ENCODE data around the gene ZNF692.

ZNF692 gene

GRCh38 chr1:248824301-248824700 lies 34.6 kb downstream of the ZNF692 start:
- no peak for DNase-seq

DNA sequence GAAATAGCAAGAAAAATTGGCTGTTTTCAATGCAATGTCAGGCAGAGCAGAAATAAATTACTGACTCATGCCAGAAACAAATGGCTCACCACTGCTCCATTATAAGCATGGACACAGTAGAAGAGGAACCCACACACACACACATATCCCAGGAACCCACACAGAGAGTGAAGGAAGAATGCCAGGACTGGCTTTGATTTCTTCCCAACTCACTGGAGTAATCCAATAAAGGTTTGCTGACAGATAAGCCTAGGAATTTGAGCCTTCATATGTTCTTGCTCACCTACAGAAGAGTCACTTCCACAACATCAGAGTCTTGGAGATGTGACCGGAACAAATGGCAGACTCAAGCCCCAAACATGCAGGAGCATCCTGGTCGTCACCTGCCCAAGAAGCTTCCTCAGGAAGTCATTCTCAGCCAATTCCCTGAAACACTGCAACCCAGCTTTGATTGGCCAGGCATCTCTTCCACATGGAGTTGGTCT lies 35.3 kb downstream of the ZNF692 start:
- DNase-seq = no peak

DNA sequence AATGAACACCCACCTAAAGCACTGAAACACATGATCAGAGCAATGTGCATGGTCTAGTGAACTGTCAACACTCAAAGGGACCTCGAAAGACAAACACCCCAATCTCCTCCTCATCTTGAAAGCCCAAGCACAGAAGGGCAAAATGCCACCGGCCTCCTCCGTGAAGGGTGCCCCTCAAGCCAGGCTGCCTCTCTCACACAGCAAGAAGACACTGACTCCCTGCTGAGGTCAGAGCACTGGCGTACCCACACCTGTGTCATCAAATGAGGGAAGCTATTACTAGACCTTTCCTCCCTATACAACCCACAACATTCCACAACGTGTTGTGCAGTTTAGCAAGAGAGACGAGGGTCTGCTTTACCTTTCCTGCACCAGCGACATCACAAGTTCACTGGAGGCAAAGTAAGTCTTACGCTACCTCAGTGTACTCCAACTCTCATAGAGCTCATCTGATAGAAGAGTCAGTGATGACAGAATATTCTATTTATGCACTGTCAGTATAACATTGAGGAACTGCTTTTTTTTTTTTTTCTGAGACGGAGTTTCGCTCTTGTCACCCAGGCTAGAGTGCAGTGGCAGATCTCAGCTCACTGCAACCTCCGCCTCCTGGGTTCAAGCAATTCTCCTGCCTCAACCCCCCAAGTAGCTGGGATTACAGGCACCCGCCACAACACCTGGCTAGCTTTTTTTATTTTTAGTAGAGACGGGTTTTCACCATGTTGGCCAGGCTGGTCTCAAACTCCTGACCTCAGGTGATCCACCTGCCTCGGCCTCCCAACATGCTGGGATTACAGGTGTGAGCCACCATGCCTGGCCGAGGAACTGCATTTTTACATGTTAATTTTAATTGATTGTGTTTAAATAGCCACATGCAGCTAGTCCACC lies 36.5 kb downstream of the ZNF692 start:
- DNase-seq = no peak

GRCh38 chr1:248821641-248822040 lies 37.2 kb downstream of the ZNF692 start:
- DNase-seq = no peak

DNA sequence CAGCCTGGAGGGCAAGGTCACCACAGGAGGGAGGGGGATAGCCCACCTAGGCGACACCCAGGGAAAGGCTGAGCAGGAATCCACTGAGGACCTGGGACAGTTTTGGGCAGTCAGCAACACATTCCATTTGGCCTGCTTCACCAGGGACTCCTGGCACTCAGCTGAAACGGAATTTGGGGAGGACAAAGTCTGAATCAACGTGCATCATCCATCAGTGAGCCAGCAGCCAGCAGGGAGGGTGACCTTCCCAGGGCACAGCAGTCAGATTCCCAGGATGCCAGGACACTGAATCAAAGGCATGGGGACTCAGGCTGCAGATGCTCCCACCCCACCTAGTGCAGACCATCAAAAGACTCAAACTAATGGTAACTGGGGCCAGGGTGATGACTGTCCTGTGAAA lies 37.8 kb downstream of the ZNF692 start:
- no peak for DNase-seq

- DNase-seq = no peak
These were observed 38.8 kb downstream of the ZNF692 start for GRCh38 chr1:248820041-248820585.

DNA sequence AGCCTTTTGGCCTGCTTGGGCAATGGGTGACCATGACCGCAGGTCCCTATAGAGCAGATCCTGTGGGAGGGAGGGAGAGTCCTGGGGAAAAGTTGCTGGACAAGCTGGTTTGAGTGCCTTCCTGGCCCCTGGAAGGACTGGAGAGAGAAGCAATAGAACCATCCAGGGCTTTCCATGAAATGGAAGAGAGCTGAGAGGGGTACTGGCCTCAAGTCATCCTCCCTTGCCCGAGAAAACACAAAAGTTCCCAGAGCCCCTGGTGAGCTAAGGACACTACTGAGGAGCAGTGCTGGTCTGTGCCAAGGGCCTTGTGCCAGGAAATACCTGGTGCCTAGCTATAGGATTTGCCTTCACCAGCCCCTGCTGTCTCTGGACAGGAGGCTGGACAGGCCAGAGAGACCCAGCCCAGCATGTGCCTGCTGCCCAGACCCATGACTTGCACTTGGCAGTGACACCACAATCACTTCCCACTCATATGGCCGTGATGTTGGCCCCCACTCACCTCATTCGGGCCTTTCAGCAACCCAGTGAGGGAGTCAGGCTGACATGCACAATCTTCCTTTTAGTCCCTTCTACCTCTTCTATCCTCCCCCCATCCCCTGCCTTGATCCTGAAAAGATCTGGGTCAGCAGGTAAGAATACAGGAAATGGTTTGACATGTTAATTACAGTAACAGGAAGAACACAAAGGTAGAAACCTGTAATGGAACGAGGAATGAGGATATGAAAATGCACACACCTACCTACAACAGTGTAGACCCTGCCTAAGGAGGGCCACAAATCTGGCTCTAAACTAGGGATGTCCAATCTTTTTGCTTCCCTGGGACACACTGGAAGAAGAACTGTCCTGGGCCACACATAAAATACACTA lies 40.1 kb downstream of the ZNF692 start:
- DNase-seq = no peak

DNA sequence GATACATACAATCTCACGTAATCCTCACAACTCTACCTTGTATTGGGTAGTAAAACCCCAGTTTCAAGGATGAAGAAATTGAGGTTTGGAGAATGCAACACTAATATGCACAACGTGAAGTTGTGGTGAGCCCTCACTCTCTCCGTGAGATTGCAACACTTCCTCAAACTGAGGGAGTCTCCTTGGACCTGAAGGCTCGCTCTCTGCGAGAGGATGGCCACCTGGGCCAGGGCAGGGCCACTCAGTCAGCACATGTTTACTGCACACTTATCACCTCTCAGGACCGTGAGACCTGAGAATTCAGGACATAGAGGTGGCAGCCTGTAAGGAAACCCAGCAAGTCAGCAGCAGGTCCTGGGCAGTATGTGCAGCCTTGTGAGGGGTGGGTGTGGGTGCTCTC lies 41.8 kb downstream of the ZNF692 start:
- no peak for DNase-seq

DNA sequence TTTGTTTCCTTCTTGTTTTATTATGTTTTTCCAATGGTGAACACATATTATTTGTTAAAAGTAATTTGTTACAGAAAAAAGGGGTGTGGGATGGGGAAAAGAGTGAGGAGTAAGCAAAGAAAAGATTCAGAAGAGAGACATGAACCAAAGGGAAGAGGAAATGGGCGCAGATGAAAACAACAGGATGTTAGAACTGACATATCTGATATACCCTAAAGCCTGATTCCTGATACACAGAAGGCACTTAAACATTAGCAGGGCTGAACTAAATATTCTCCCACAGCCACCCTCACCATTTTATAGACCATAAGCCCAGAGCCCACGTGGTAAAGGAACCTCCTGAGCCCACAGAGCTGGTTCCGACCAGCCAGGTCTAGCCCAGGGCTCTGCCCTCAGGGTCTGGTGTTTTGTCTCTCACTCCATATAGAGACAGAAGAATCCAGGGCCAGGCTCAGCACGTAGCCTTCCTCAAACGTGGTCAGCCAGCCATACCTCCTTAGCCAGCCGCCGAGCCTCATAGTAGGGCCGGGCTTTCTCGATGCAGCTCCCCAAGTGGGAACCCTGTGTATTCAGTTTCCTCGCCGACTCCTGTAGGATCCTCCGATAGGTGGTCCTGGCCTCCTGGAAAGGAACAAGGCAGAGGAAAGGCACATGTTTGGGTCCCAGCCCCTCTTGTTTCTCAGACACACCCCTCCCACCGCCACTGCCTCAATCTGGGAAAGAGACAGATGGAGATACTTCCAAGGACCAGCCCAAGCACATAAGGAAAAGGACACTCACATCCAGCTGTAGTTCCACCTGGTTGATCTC lies 42.6 kb downstream of the ZNF692 start:
- DNase-seq = no peak

GRCh38 chr1:248815407-248816034 lies 43.4 kb downstream of the ZNF692 start:
- DNase-seq = no peak

DNA sequence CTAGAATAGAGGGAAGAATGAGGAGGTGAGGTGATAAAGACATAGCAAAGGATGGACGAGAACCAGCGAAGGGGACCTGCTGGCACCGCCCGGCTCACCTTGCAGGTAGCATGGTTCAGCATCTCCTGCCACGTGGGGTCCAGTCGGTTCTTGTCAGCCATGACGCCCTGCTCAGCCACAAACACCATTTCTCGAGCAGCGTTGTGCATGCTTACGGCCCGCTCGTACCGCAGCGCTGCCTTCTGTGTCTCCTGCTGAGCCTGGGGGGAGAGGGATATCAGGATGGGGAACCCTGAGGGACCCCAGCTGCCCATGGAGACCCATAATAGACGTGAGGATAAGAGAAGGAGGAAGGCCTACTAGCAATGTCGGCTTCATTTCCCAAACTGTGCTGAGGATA lies 44.5 kb downstream of the ZNF692 start:
- no peak for DNase-seq

DNA sequence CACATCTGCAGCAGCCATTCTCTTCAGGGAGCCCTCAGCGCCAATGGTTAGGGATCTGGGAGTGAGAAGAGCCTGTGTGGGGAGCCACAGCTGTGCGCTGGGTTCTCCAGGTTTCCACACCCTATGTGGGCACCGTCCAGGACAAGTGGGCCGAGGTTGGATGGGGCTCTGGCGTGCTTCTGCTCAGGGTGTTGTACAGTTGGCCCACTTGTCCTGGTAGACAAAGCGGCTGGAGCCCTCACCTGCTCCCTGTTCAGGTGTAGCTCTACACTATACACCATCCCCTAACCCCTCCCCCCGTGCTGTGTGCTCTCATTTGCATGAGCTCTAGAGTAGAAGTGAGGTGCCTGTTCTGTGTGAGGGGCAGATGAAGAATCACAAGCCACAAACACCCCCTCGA lies 45.3 kb downstream of the ZNF692 start:
- no peak for DNase-seq

- DNase-seq = no peak
These were observed 46.0 kb downstream of the ZNF692 start for GRCh38 chr1:248812736-248813425.

DNA sequence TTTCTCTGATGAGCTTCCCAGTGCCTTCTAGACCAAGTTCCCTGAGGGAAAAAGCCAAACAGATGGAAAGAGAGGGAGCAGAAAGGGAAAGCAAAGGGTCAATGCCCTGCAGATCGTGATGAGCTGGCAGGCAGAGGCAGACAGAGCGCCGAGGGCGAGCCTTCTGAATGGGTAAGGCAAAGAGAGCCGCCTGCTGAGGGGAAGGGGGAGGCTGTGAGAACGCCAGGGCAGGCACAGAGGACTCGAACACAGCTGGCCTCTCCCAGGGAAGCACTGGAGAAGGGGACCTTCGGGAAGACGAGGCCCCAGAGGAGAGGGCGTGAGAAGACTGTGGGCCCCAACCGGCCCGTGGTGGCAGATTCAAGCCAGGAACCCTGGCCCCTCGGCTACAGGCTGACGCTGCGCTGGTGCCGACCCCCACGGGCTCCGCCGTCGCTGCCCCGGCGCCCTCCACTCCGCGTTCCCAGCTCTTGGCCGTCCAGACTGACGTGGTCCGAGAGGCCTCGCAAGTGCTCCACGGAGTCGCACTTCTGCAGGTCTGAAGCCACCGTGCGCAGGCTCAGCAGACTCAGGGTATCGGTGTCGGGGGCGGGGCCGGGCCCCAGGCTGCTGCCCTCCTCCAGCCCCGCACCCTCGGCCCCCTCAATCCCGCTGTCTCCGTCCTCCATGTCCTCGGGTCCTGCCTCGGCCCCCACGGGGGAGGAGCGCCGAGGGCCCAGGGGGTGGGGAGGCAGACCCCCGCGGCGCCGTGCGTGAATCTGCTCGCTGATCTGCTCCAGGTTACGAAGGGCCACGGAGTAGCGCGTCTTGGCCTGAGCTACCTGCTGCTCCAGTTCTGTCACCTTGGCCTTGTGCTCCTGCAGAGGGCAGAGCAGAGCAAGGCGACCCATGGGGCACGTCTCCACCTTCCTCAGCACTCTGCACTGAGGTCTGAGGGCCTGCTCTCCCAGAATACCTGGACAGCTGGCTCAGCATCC lies 47.1 kb downstream of the ZNF692 start:
- DNase-seq = no peak

DNA sequence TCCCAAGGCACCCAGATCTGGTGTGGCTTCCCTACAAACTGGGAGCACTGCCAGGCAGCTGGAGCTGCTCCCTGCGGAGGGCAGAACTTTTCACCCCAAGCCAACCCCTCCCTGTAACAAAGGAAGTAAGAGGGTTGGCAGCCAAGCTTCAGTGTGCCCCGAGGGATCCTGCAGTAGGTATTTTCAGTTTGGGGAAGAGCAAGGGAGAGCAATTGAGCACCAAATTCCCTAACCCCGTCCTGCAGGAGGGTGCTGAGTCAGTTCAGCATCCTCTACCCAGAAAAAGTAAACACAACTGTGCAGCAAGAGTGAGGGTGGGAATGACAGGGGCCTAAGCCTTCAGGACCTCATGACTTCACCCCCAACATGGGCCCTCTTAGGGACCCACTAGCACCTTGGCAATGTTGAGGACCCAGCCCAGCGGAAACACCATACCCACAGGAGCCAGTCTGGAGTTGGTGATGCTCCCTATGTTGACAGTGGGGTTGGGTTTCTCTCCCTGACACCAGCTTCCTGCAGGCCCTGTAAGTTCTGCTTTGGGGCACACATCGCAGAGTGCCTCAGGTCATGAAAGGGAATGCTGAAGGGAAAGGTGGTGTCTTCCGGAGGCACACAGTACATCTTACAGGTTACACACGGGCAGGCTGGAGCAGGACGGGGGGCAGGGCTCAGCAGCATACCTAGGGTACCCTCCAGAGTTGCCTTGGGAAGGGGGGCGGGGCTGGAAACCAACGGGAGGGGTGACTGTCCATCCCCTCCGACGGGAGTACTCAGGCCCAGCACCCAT lies 48.0 kb downstream of the ZNF692 start:
- no peak for DNase-seq

- DNase-seq = no peak
These were observed 48.7 kb downstream of the ZNF692 start for GRCh38 chr1:248810000-248810726.

DNA sequence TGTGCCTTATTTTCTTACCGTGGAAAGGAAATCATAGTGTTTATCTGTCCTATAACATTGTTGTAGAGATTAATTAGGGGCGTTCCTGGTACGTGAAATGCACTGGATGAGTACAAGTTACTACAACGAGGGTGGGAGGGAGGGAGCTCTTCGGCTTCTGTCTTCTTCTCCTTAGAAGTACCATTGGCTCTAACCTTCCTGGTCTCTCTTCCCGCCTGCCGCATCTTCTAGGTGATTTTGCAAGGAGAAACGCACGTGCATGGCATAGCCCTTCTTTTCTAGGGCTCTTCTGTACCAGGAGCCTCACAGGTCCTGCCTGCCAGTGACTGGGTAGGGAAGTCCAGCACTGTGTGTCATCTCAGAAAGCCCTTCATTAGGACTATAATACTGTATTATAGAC lies 50.0 kb downstream of the ZNF692 start:
- no peak for DNase-seq

DNA sequence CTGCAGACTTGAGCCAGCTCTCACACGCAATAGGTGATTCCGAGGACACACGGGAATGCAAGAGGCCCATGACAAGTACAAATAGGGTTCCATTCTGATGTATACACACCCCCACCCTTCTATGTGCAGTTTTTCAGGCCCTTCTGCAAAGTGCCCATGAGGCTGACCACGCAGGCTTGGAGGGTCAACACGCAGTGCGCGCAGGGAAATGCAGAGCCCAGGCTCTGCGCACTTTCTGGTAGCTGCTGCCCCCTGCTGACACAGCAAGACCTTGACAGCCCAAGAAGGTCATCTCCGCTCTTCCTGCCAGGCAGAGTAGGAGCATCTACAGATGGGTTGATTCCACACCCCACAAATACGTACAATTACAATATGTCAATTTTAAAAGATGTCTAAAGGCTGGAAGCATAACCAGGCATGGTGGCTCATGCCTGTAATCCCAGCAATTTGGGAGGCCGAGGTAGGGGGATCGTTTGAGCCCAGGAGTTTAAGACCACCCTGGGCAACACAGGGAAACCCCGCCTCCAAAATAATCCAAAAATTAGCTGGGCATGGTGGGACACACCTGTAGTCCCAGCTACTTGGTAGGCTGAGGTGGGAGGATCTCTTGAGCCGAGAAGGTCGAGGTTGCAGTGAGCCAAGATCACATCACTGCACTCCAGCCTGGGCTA lies 51.7 kb downstream of the ZNF692 start:
- DNase-seq = no peak
